Fibroblast of lung (primary cell): ENCODE data around the gene STON1.

Experiments used
- CTCF ChIP-seq, 2 donors: IDR thresholded peaks in 1 of 2; conservative IDR thresholded peaks in 1 of 2; 1 replicate in 1 of 2; 2 replicates in 1 of 2; pipeline ENCODE4 v1.5.1; 2011 to 2012; ENCODE audit warnings: low read length in 2 of 2, control low read depth in 1 of 2, inconsistent platforms in 1 of 2, low read depth in 1 of 2, mild to moderate bottlenecking in 1 of 2
- EZH2 ChIP-seq: IDR thresholded peaks from 2 replicates; pipeline ENCODE4 v1.5.1; 2012; ENCODE audit warnings: low read length, control low read depth, mild to moderate bottlenecking; ENCODE audit errors: missing control alignments

DNA sequence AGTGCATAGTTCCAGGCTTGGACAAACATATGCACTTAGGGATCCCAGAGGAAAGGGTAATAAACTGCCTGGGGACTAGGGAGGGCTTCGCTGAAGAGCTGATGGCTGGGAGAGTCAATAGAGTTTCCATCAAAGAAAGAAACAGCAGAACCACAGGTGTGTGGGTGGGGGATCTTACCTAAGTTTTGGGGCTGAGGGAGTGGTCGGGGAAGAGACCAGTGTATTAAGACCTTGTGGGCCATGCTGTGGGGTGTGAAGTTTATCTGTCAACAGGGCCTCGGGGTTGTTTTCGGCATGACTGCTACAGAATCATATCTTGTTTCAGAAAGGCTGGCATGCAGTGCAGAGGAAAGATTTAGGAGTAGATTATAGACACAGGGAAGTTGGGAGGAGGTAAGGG lies 56.5 kb downstream of the STON1 start:
- TF ChIP-seq CTCF (conservative IDR thresholded peaks at IDR 0.05 in 1 of 2, IDR thresholded peaks at IDR 0.05 in 1 of 2; ENCODE audit: low read depth in 1 of 2, low read length in 2 of 2) (no peak), EZH2 (no peak)
